ENCODE data around the gene THSD4.

DNA sequence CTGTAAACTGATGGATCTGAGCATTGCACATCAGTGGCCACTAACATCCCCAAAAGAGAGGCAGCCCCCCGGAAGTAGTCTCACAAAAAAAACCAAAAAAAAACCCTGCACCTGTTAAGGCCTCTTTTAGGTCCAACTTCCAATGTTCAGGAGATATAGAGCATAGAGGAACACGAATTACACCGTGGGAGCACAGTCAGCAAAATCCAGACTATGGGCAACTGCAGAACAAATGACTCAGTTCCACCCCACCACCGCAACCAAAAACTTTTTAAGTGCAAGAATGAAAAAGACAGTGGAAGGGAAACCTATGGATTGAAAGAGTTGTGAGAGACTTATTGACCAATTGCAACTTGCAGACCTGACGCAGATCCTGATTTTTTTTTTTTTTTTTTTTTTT, 652.9 kb downstream of the THSD4 start:
- TF ChIP-seq, protein P1, sequence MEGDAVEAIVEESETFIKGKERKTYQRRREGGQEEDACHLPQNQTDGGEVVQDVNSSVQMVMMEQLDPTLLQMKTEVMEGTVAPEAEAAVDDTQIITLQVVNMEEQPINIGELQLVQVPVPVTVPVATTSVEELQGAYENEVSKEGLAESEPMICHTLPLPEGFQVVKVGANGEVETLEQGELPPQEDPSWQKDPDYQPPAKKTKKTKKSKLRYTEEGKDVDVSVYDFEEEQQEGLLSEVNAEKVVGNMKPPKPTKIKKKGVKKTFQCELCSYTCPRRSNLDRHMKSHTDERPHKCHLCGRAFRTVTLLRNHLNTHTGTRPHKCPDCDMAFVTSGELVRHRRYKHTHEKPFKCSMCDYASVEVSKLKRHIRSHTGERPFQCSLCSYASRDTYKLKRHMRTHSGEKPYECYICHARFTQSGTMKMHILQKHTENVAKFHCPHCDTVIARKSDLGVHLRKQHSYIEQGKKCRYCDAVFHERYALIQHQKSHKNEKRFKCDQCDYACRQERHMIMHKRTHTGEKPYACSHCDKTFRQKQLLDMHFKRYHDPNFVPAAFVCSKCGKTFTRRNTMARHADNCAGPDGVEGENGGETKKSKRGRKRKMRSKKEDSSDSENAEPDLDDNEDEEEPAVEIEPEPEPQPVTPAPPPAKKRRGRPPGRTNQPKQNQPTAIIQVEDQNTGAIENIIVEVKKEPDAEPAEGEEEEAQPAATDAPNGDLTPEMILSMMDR (IDR thresholded peaks at IDR 0.05), result no peak
- TF ChIP-seq POLR2A (IDR thresholded peaks at IDR 0.05), result no peak
